Measurements from ENCODE around the gene ACOX3.
"Not testable (repeated sequence)": the region's sequence is repeated elsewhere in the genome, so short reads cannot be mapped to it uniquely, and the experiment has no call there.

Gene ACOX3

DNA sequence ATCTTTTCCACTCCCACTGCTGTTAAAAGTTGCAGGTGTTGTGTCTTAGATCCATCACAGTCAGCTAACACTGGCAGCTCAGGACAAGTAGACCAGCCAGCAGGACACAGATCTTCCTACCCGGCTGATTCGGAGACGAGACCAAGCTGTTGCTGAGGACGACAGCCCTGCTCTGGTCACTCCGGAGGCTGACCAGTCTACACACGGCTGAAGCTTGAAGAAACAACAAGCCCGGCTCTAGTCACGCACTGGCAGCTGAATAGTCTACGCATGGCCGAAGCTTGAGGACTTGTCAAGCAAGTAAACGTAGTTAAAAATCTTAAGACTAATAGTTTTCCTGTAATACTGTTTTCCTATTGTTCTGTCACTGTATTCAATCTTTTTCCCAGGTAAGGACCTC lies 1.8 kb downstream of the ACOX3 start:
- no peak overlapping the region for H3K4me3 ChIP-seq
- peak overlapping the region in 5 of 21 experiments; percentile 29 to 89 (median 59) for H3K27ac ChIP-seq

DNA sequence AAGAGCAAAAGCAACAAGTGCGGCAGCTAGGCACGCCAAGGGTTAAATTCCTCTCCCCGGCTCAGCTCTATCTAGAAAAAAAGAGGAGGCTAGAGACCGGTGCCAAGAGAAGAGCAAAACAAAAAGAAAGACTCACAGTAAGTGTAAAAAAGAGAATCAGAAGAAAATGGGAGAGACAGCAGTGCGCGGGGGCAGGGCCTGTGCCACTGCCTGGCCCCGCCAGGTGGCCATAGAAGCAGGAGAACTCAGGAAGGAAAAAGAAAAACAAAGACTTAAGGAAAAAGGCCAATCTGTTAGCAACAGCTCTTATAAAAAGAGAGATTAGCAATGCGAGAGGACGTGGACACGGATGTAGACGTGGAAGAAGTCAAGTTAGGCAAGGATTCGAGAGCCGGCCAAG lies 3.2 kb downstream of the ACOX3 start:
- peak overlapping the region in 18 of 21 experiments; percentile 0 to 78 (median 52) for H3K27ac ChIP-seq
- peak overlapping the region in 1 of 7 experiments; percentile 3 for H3K4me3 ChIP-seq

- Histone ChIP-seq H3K4me3 (peak overlapping the region in 4 of 7 experiments; percentile 1 to 30 (median 9)), H3K27ac (peak overlapping the region in 18 of 21 experiments; percentile 15 to 83 (median 54))
These were observed 4.8 kb downstream of the ACOX3 start for GRCh38 chr4:8435656-8436121.

DNA sequence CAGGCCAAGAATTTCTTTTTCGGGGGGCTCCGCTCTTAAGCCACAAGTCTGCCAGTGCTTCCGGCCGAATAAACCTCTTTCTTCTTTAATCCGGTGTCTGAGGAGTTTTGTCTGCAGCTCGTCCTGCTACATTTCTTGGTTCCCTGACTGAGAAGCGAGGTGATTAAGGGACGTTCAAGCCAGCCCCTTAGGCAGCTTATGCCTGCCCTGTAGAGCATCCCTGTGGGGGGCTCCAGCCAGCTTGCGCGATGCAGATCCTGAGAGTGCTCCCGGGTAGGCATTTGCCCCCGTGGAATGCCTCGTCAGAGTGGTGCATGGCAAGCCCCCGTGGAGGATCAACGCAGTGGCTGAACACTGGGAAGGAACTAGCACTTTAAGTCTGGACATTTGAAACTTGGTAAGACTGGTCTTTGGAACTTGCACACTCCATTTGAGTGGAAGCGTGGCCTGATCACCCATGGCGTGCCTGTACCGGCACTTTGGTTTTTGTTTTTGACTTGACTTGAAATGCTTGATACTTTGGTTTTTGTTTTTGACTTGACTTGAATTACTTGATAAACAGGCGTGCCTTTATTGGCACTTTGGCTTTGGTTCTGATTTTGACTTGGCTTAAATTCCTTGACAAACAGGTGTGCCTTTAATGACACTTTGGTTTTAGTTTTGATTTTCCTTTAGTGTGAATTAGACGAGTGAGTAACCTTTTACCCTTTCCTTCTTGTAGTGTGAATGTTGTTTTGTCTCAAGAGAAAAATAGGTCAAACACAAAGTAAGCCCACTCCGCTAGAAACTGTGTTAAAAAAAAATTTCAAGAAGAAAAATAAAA lies 6.1 kb downstream of the ACOX3 start:
- peak overlapping the region in 10 of 21 experiments; percentile 21 to 83 (median 58) for H3K27ac ChIP-seq
- peak overlapping the region in 2 of 7 experiments; percentile 1 to 30 for H3K4me3 ChIP-seq

- Histone ChIP-seq H3K4me3 (no peak overlapping the region), H3K27ac (peak overlapping the region in 1 of 21 experiments; percentile 52)
These were observed 7.4 kb downstream of the ACOX3 start for GRCh38 chr4:8433136-8433535.

DNA sequence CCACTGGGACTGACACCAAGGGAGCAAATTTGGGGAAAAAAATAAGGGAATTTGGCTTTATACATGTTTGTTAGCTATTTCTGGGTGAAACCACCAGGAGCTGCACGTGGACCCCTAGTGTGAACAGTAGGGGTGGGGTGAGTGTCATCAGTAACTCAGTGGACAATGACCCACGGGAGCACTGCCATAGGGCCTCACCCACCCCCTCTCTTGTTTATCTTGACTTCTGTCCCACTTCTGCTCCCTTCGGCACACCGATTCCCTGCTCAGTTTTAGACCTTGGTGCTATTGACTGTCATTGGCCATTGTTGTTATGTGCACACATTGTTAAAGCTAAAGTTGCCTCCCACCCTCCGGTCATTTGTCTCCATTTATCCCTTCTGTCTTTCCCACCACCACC lies 9.0 kb downstream of the ACOX3 start:
- Histone ChIP-seq H3K27ac (no peak overlapping the region), H3K4me3 (no peak overlapping the region)

- peak overlapping the region; percentile 60 to 97 (median 90) for H3K27ac ChIP-seq
These were observed 12.0 kb downstream of the ACOX3 start for GRCh38 chr4:8428288-8429097.

GRCh38 chr4:8427761-8428287 lies 12.7 kb downstream of the ACOX3 start:
- Histone ChIP-seq H3K4me3 (peak overlapping the region; percentile 62 to 98 (median 88)), H3K27ac (peak overlapping the region; percentile 60 to 97 (median 90))

More at GRCh38 chr4:8428288-8429097, 12.0 kb downstream of the ACOX3 start:
- H3K4me3 ChIP-seq: peak overlapping the region; percentile 62 to 98 (median 88)

DNA sequence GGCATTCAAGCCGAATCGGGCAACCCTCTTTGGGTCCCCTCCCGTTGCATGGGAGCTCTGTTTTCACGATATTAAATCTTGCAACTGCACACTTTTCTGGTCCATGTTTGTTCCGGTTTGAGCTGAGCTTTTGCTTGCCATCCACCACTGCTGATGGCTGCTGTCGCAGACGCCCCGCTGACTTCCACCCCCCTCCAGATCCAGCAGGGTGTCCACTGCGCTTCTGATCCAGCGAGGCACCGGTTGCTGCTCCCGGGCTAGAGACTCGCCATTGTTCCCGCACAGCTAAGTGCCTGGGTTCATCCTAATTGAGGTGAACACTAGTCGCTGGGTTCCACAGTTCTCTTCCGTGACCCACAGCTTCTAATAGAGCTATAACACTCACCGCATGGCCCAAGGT lies 13.3 kb downstream of the ACOX3 start:
- peak overlapping the region in 10 of 21 experiments; percentile 76 to 97 (median 92) for H3K27ac ChIP-seq
- H3K4me3 ChIP-seq: peak overlapping the region; percentile 62 to 98 (median 88)

DNA sequence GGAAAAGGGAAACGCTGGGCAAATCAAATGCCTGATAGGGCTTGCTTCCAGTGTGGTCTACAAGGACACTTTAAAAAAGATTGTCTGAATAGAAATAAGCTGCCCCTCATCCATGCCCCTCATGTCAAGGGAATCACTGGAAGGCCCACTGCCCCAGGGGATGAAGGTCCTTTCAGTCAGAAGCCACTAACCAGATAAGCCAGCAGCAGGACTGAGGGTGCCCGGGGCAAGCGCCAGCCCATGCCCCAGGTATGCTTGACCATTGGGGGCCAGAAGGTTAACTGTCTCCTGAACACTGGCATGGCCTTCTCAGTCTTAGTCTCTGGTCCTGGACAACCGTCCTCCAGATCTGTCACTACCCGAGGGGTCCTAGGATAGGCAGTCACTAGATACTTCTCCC lies 17.7 kb downstream of the ACOX3 start:
- H3K27ac ChIP-seq: no peak overlapping the region
- no peak overlapping the region for H3K4me3 ChIP-seq

DNA sequence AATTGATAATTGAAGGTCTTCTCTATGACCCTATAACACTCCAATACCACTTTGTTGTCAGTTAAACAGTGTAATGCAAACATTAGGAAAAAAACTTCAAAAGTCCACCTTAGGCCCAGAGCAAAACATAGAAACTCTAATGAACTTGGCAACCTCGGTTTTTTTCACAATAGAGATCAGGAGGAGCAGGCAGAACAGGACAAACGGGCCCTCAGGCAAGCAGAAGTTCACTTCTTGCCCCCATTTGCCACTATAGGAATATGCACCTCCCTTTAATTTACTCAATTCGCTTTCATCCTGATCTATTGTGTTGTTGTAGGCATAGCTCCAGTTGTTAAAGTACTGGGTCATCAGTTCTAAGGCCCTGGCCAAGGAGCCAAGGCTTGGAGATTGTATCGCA lies 18.2 kb downstream of the ACOX3 start:
- Histone ChIP-seq H3K27ac (no peak overlapping the region), H3K4me3 (no peak overlapping the region)

DNA sequence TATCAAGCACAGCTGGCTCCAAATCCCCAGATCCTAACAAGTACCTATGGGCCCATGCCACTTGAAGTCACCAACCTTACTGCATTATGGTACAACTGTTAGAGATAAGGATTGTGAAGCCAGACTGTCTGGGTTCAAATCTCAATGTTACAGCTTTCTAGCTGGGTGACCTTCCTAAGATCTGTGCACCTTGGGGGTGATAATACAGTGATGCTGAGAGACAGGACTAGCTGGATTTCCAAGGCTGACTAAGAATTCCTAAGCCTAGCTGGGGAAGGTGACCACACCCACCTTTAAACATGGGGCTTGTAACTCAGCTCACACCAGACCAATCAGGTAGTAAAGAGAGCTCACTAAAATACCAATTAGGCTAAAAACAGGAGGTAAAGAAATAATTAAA lies 20.4 kb downstream of the ACOX3 start:
- H3K27ac ChIP-seq: peak overlapping the region in 2 of 21 experiments; percentile 35 to 54

DNA sequence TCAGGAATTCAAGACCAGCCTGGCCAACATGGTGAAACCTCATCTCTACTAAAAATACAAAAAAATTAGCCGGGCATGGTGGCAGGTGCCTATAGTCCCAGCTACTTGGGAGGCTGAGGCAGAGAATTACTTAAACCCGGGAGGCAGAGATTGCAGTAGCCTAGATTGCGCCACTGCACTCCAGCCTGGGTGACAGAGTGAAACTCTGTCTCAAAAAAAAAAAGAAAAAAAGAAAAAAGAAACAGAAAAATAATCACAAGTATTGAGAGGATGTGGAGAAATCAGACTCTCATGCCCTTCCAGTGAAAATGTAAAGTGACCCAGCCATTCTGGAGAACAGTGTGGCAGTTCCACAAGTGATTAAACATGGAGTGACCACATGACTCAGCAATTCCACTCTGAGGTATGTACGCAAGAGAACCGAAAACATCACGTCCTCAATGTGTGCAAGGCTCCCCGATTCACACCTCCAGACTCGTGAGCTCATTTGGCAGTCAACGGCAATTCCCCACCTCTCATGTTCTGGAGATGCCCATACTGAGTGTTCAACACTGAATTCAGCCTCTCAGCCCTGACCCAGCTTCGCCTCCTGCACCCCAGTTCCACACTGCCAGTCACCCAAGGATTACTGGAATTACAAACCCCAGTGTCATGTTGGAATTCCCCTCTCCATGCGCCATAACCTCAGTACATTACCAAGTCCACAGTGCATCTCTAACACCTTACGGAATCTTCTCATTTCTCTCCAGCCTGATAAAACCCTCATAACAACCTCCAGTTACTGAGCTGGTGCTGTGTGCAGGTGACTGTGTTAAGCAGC lies 21.1 kb downstream of the ACOX3 start:
- peak overlapping the region in 2 of 21 experiments; percentile 35 to 54 for H3K27ac ChIP-seq
- no peak overlapping the region for H3K4me3 ChIP-seq

More for the DNA sequence above, 20.4 kb downstream of the ACOX3 start:
- not testable (repeated sequence) for H3K4me3 ChIP-seq

DNA sequence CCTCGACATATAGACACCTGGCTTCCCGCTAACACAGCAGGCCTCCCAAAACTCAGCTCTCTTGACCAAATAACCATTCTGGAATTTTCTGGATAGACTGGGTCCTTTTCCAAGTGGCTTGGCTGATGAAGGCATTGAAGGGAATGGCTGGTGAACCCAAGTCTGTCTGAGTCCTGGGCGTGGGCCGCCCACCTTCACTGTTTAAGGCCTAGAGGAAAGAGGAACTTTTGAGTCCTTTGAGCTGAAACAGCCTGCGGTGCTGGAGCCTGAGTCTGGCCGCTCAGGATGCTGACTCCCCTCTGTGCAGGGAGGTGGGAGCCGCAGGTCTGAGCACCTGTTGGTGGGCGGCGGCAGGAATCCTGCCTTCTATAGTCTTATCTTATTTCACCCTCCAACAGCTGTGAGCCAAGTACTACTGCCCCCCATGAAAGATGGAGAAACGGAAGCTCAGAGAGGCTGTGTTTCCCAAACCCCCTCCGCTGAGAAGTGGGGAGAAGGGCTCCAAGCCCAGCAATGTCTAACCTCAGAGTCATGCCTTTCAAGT lies 23.4 kb downstream of the ACOX3 start:
- Histone ChIP-seq H3K4me3 (no peak overlapping the region), H3K27ac (no peak overlapping the region)

DNA sequence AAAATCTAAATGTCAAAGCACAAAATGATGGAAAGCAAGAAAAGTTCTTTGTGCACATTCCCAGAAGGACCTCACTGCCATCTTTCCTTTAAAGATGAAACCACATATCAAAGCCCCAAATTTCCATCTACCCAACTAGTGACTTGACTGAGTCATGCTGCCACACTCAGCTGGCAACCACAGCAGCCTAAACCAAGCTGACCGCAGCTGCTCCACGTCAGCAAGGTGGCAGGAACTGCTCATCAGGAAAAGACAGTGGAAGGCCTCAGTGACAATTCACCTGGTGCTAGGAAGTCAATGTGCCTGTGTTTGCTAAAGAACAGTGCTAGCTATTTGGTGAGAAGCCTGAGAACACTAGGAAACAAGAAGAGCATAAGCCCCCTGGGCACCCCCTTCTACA lies 26.1 kb downstream of the ACOX3 start:
- no peak overlapping the region for H3K4me3 ChIP-seq
- H3K27ac ChIP-seq: no peak overlapping the region

- no peak overlapping the region for H3K27ac ChIP-seq
- no peak overlapping the region for H3K4me3 ChIP-seq
These were observed 28.2 kb downstream of the ACOX3 start for GRCh38 chr4:8412288-8412687.

DNA sequence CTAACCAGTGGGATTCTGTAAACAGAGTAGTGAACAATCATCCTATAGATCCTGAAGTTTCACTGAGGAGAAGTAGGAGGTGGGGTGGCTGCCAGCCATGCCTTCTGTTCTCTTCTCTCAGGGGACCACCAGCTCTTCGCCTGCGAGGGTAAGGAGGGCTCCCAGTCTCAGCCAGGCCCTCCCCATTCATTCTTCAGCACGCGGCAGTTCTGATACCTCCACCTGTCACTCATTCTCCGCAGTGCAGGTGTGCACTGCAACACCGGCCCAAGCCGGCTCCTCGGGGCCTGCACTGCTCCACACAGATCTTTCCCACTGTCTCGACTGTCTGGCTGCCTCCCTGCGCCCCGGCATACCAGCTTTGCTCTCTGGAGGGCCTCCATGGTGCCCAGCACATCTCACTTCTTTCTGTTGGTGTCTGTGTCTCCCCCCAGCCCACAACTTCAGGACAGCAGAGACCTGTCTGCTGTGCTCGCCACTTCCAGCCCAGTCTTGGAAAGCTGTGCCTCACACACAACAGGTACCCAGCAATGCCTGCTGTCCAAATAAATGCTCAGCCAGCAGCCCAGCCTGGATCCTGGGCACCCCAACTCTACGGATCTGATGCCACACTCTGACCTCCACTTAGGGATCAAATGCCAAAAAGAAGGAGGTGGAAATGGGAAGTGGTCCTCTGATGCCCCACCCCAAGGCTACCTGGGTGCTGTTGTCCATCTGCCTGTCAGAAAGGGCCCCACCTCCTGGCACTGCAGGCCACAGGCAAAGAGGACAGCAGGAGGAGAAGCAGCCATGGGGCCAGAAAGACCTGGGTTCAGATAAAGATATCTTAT lies 29.0 kb downstream of the ACOX3 start:
- H3K4me3 ChIP-seq: no peak overlapping the region
- H3K27ac ChIP-seq: no peak overlapping the region

- Histone ChIP-seq H3K4me3 (no peak overlapping the region), H3K27ac (no peak overlapping the region)
These were observed 29.8 kb downstream of the ACOX3 start for GRCh38 chr4:8410641-8411271.
